ENCODE measurements around the gene POLR1E. TPM values are rescaled to one million over a fixed set of nuclear protein-coding genes. Genes with fewer than 3 reads are reported as not detected.

Gene POLR1E
- total and polyA plus RNA-seq, 10 of the 15 experiments (the other 5 are each of a cell fraction or from before 2014, with no cell fraction given), result 13.7 to 71.3 (median 50.4) TPM

GRCh38 chr9:37542488-37542887, 56.7 kb downstream of the POLR1E start:
- Histone ChIP-seq H3K9ac (ENCODE audit: control insufficient read depth, insufficient read depth, low read length) (no peak overlapping the region), H3K27me3 (replicated peaks in 1 of 2; ENCODE audit: control insufficient read depth in 2 of 2, insufficient read depth in 2 of 2, low read length in 1 of 2) (no peaks in the 10 kb centered on the region), H3K27ac (ENCODE audit: control insufficient read depth, insufficient read depth) (no peak overlapping the region), H3K4me3 (no peak overlapping the region), H4K20me1 (ENCODE audit: control insufficient read depth, insufficient read depth) (no peaks in the 10 kb centered on the region), H3K4me2 (ENCODE audit: control insufficient read depth, insufficient read depth) (no peak overlapping the region), H2AFZ (ENCODE audit: control insufficient read depth, low read depth, low read length) (no peak overlapping the region), H3K79me2 (ENCODE audit: control insufficient read depth, insufficient read depth, low read length) (no peaks in the 10 kb centered on the region), H3K36me3 (ENCODE audit: control insufficient read depth in 2 of 2, insufficient read depth in 2 of 2, low read length in 1 of 2) (peaks cover 0 to 5% of the 10 kb centered on the region in 2 experiments; a peak in 2 of 4 replicates), H3K9me3 (replicated peaks; ENCODE audit: control insufficient read depth, insufficient read depth, low read length) (no peaks in the 10 kb centered on the region), H3K4me1 (ENCODE audit: control insufficient read depth, insufficient read depth, low read length) (no peaks in the 10 kb centered on the region)
- no TSS peak for BruUV-seq (replicated peaks)
- SMC1A ChIA-PET (ENCODE audit: uncharacterized antibody, unreplicated experiment), result interaction anchor here (1.2 kb wide), 1 partner anchor 11 kb away, joined by 3 read pairs; no protein-coding TSS in a partner anchor
- FAIRE-seq (no peak), DNase-seq (ENCODE audit: low read depth, low spot score) (no peak), ATAC-seq (no peak)
- in situ Hi-C loops (cut with MboI), result no loop called here
- POLR2A ChIA-PET, result no interaction called here
- no peak for TF ChIP-seq CHD2 (IDR thresholded peaks at IDR 0.05; ENCODE audit: borderline replicate concordance, low read depth, low read length)
- no peak for TF ChIP-seq CREB1 (IDR thresholded peaks at IDR 0.05; ENCODE audit: low read depth)
- no peak for TF ChIP-seq CEBPB (IDR thresholded peaks at IDR 0.05; ENCODE audit: borderline replicate concordance in 1 of 2, low read depth in 2 of 2, low read length in 2 of 2)
- no peak for TF ChIP-seq MLLT1 (IDR thresholded peaks at IDR 0.05)
- no peak for TF ChIP-seq BMI1 (IDR thresholded peaks at IDR 0.05; ENCODE audit: borderline replicate concordance)
- no peak for TF ChIP-seq BRCA1 (IDR thresholded peaks at IDR 0.05; ENCODE audit: low read depth, low read length)
- no peak for TF ChIP-seq ASH2L (IDR thresholded peaks at IDR 0.05; ENCODE audit: borderline replicate concordance, low read depth)
- WGBS (ENCODE audit: insufficient coverage, insufficient replicate concordance, low lambda C conversion rate, missing lambda C conversion rate), result 98% methylated on average over 6 of the region's 6 CpGs
- CTCF ChIA-PET, result no interaction called here
- intact Hi-C loops (cut with micrococcal nuclease; ENCODE audit: unreplicated experiment), result no loop called here
- RAD21 ChIA-PET (ENCODE audit: unreplicated experiment), result no interaction called here

All from GM12878 (cell line).